Neural cell (in vitro differentiated cells): ENCODE data around the gene STYK1.

Experiments
- EP300 ChIP-seq: fragments of 450-650 bp; conservative IDR thresholded peaks from 2 replicates; pipeline ENCODE4 v1.6.1; 2014; ENCODE audit warnings: antibody characterized with exemption, mild to moderate bottlenecking, moderate library complexity; ENCODE audit not compliant: poor library complexity, severe bottlenecking
- EZH2 ChIP-seq: fragments of 200-600, 300-800 bp; shearing (Covaris generic), sonication (generic); IDR thresholded peaks from 2 replicates; pipeline ENCODE4 v1.6.1; 2014; ENCODE audit warnings: antibody characterized with exemption, low read length, borderline replicate concordance, mild to moderate bottlenecking; ENCODE audit not compliant: insufficient read depth, poor library complexity, severe bottlenecking

GRCh38 chr12:10722502-10722904, 48.7 kb upstream of the STYK1 start:
- no peak for TF ChIP-seq EP300
- no peak for TF ChIP-seq EZH2
